Iris pigment epithelial cell (primary cell): ENCODE measurements around the gene PHF3.
A peak's percentile ranks its signal among the peaks of the same experiment; 100 is the strongest.
"Not testable (repeated sequence)": the region's sequence is repeated elsewhere in the genome, so short reads cannot be mapped to it uniquely, and the experiment has no call there.

ENCODE experiments used
- DNase-seq: peaks from one replicate; pipeline ENCODE4 v3.0.0-alpha.2; 2011; ENCODE audit warnings: low read depth

Gene PHF3

DNA sequence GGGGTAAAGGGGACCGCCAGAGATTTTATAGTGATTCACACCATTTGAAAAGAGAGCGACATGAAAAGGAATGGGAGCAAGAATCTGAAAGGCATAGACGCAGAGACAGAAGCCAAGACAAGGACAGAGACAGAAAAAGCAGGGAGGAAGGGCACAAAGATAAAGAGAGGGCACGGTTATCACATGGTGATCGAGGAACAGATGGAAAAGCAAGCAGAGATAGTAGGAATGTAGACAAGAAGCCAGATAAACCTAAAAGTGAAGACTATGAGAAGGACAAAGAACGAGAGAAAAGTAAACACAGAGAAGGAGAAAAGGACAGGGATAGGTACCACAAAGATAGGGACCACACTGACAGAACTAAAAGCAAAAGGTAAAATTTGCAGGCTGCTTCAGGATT is 77.7 kb downstream of the PHF3 start:
- no peak for DNase-seq

- no peak for DNase-seq
Observed at GRCh38 chr6:63714091-63714490, 78.5 kb downstream of the PHF3 start.

- DNase-seq = no peak
Observed at GRCh38 chr6:63716169-63716568, 80.6 kb downstream of the PHF3 start.

GRCh38 chr6:63721181-63721580 is 85.6 kb downstream of the PHF3 start:
- DNase-seq = no peak

DNA sequence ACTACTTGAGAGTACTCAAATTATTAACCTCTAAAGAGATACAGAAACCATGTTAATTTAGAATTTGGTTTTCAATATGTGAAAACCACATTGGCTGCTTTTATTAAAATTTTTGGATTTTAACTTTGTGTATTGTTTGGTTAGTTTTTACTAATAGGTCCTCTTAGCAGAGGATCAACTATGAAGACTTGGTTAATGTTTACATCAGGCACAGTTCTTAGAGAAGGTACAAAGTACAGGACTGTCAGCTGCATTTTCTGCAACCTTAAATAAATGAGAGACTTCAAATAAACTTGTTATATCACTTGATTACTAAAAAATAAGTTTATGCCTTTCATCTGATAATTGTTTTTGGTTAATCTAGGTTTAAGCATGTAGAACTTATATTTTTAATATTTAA is 89.1 kb downstream of the PHF3 start:
- no peak for DNase-seq

GRCh38 chr6:63730311-63730710 is 94.7 kb downstream of the PHF3 start:
- DNase-seq = no peak

DNA sequence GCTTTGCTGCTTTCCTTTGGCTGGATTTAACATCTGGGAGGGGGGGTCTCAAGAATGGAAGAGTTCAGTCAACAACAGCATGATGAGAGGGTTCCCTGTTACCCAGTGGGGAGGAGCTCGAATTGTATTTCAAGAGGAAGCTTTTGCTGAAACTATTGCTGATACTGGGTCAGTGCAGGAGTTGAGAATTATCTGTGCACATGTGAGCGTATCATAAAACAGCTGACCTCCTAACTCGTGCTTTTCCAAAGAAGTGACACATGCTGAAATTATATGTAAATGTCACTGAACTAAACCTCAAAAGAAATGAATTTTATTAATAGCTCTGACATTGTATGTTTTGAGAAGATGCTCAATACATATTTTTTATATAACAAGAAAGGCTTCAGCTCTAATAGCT is 96.3 kb downstream of the PHF3 start:
- peak; percentile 36 for DNase-seq

DNA sequence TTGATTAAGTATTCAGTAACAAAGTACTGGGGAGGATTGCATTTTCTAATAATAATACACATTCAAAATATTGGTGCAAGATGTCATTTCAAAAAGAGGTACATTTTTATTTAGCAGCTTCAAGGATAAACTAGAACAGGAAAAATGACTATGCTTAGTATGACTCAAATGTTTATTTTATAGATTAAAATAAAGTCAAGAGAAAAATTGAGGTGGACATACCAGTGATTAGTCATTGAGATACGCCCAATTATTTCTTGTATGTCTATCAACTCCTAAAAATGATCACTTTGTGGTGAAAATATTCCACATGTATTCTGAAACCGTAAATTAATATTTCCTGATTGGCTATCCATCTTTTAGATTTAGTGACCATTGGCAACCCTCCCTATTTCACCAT is 96.7 kb downstream of the PHF3 start:
- peak; percentile 52 for DNase-seq

DNA sequence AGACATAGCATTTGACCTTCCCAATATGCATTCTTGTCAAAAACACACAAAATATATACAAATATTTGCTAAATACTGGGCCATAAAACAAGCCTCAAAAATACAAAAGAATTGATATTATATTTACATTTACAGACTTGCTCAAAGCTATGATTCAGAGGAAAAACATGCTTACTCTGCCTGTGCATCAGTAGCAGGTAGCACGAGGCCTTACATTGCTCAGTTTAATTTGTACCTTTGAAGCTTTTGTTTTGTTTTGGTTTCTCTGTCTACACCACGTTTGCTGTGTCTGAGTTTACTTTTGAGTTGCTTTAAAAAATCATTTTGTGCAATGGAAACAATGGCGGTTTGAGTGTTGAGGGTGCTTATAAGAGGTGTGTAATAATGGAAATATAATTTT is 99.3 kb downstream of the PHF3 start:
- DNase-seq = peak; percentile 20

DNA sequence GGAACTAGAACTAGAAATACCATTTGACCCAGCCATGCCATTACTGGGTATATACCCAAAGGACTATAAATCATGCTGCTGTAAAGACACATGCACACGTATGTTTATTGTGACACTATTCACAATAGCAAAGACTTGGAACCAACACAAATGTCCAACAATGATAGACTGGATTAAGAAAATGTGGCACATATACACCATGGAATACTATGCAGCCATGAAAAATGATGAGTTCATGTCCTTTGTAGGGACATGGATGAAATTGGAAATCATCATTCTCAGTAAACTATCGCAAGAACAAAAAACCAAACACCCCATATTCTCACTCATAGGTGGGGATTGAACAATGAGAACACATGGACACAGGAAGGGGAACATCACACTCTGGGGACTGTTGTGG is 102.6 kb downstream of the PHF3 start:
- DNase-seq = not testable (repeated sequence)

DNA sequence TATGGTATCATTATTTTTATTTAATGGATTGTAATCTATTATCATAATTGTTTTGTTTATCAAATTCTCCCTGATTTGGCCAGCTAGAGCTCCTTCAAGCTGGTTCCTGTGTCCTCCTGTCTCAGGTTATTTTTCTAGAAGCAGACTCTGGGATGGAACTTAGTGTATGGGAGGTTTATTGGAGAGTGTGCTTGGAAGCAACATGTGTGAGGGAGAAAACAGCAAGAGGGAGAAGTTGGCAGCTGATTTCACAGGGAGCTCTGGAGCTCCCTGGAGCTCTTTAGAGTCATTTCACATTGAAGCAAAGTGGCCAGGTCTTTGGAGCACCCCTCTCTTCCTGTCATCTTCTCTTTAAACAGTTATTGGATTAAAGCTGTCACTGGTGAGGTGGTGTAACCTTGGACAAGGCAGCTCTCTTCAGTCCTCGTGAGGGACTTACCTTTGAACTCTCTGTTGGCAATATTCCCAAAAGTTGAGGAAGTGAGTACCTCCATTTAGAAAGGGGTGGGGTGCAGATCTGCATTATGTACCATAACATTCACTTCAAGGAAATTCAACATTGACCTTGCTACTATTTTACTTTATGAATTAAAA is 103.6 kb downstream of the PHF3 start:
- DNase-seq = no peak

DNA sequence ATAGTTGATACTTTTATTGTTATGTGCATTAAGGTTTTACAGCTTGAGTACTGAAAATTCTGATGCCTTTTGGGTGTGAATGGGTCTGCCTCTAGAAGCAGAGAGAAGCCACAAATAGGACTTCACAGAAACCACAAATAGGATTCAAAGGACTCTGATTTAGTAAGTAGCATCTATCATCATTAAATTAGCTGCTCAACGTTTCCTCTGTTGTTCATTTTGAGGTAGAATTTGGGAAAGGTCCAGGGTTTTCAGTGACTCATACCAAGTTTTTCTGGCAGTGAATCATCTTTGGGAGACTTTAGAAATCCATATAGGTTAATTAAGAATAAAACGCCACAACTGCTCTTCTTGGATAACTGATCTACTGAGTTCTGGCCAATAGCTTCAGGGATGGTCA is 105.1 kb downstream of the PHF3 start:
- DNase-seq = peak; percentile 83

DNA sequence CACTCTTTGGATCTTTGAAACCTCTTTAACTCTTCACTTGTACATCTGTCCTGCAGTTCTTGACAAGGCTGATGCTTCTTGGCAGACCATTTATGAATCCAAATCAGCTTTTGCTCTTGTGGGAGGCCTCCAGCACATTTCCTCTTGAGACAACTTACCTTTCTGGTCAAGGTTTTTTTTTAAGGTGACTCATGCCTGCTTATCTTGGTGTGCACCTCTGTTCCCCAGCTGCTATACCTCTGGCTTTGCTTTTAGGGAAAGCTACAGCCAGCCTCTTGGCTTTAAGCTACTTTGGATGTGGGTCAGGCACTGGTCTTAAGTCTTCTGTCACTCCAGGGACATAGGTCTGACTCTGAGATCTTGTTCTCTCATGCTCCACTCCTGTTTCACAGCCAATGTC is 106.5 kb downstream of the PHF3 start:
- no peak for DNase-seq

GRCh38 chr6:63743691-63744090 is 108.1 kb downstream of the PHF3 start:
- no peak for DNase-seq

GRCh38 chr6:63744810-63745209 is 109.2 kb downstream of the PHF3 start:
- no peak for DNase-seq

GRCh38 chr6:63745784-63746183 is 110.2 kb downstream of the PHF3 start:
- DNase-seq = no peak

- DNase-seq = no peak
Observed at GRCh38 chr6:63750400-63750799, 114.8 kb downstream of the PHF3 start.

DNA sequence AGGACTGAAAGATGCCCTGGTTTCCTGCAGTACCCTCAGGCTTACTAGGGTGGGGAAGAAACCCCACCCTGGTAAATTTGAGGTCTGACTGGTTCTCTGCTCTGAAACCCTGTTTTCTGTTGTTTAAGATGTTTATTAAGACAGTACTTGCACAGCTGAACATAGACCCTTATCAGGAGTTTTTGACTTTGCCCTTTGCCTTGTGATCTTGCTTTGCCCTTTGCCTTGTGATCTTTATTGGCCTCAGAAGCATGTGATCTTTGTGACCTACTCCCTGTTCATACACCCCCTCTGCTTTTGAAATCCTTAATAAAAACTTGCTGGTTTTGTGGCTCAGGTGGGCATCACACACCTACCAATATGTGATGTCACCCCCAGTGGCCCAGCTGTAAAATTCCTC is 121.7 kb downstream of the PHF3 start:
- DNase-seq = not testable (repeated sequence)

GRCh38 chr6:63757826-63758225 is 122.2 kb downstream of the PHF3 start:
- no peak for DNase-seq

DNA sequence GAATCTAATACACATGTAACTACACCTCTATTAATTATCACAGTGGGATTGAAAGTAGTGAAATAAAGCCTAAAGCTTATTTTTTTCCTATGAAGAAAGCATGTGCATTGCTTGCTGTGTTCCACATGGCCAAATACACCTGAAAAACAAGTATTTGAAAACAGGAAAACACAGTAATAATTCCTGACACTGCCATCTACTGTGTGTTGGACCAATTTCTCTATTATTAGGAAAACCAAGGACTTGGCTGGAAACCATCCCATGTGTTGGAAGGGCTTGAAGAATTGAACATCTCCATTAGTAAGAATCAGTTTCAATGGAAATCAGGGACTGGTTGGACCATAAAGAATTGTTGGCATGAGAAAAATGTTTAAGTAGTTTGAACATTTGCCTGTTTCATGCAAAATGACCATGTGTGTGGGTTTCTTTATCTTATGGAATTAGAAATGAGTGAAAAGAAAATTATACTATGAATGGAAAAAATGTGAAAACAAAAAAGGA is 124.1 kb downstream of the PHF3 start:
- no peak for DNase-seq

DNA sequence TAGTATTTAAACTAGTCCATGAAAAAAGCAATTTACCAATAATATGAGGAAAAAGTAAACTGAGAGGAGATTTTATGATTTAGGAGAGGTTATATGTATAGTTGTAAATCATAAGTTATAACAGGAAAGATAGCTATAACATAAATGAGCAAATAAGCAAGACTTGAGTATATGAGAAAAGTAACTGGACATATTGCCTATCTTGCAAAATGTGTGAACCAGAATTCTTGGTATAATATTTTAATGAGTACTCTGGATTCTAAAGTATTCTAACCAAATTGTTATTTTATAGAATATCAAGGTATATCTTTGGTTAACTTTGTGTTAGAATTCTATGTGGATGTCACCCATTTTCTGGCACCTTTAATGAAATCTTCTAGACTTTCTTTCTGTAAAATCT is 124.6 kb downstream of the PHF3 start:
- DNase-seq = no peak

DNA sequence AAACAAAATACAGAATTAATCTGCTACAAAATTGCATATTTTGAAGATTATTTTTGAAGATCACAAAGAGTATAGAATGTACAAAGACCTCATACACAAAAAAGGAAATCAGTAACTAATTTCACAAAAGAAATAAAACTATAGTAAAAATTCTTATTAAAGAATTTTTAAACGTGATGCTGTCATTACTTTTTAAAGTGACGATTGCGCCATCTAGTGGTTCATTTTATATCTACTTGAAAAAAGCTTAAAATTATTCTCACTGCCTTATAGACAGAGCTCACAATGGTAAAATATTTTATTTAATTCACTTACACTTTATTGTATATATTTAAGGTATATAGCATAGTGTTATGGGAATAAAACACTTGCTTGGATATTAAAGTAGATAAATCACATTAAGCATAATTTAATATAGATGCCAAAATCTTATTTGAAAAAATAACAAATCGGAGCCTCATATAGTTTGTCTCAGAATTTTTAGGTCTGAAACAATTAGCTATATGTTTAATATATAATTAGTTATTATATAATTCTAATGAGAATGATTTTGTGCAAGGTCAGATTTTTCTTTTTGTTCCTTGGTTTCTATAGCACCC is 128.8 kb downstream of the PHF3 start:
- DNase-seq = peak; percentile 35
